K562 (cell line): ENCODE results near the gene INSIG1. TPM values are rescaled to one million over a fixed set of nuclear protein-coding genes. Genes with fewer than 3 reads are reported as not detected.

Source experiments
- BACH1 ChIP-seq: fragments of 200-800 bp; sonication (Bioruptor generic); IDR thresholded peaks from 2 replicates; pipeline ENCODE4 v1.6.1; 2016; ENCODE audit warnings: missing genetic modification characterization, missing compliant biosample characterization
- CBX8 ChIP-seq: fragments of 200-600 bp; sonication (generic); IDR thresholded peaks from 2 replicates; pipeline ENCODE4 v1.6.1; 2012; ENCODE audit warnings: borderline replicate concordance, mixed run types, low read depth, mild to moderate bottlenecking, moderate library complexity, mixed read lengths, low read length, control low read depth, inconsistent platforms; ENCODE audit not compliant: poor library complexity, severe bottlenecking; ENCODE audit errors: extremely low read depth
- GABPA ChIP-seq: fragments of 200-800 bp; sonication (Bioruptor generic); conservative IDR thresholded peaks from 2 replicates; pipeline ENCODE4 v1.6.1; 2016; ENCODE audit warnings: low read depth, missing genetic modification characterization, missing compliant biosample characterization
- HNRNPLL ChIP-seq: fragments of 200-400 bp; formaldehyde crosslinking; IDR thresholded peaks from 2 replicates; pipeline ENCODE4 v1.6.1; 2017; ENCODE audit warnings: low read length, low read depth, mild to moderate bottlenecking; ENCODE audit not compliant: poor library complexity, severe bottlenecking
- MED1 ChIP-seq: sonication (generic); formaldehyde crosslinking; IDR thresholded peaks from 2 replicates; pipeline ENCODE4 v1.8.1; 2023; ENCODE audit warnings: missing genetic modification reagents, borderline replicate concordance
- NFXL1 ChIP-seq: fragments of 450-650 bp; formaldehyde crosslinking; IDR thresholded peaks from 2 replicates; pipeline ENCODE4 v1.4.0; 2021; ENCODE audit warnings: mild to moderate bottlenecking
- NR1H2 ChIP-seq: sonication (generic); formaldehyde crosslinking; IDR thresholded peaks from 2 replicates; pipeline ENCODE4 v1.4.0; 2020; ENCODE audit warnings: mild to moderate bottlenecking, missing genetic modification reagents
- POLR2G ChIP-seq: fragments of 200-400 bp; formaldehyde crosslinking; IDR thresholded peaks from 2 replicates; pipeline ENCODE4 v1.6.1; 2017; ENCODE audit warnings: low read depth, mild to moderate bottlenecking, antibody characterized with exemption, low read length, moderate library complexity
- PURB ChIP-seq: sonication (generic); formaldehyde crosslinking; IDR thresholded peaks from 2 replicates; pipeline ENCODE4 v1.9.0; 2021; ENCODE audit warnings: low read depth, mild to moderate bottlenecking, missing genetic modification reagents
- RHOXF2B ChIP-seq: fragments of 250-450 bp; sonication (Bioruptor Pico); conservative IDR thresholded peaks from 2 replicates; pipeline ENCODE4 v1.5.1; 2021
- SMAD2 ChIP-seq: fragments of 150-350 bp; IDR thresholded peaks from 2 replicates; pipeline ENCODE4 v1.6.1; 2014; ENCODE audit warnings: low read depth, mild to moderate bottlenecking, low read length
- SP2 ChIP-seq: IDR thresholded peaks from 2 replicates; pipeline ENCODE4 v1.6.1; 2011; ENCODE audit warnings: mild to moderate bottlenecking, low read depth, low read length, moderate library complexity; ENCODE audit not compliant: poor library complexity, severe bottlenecking; ENCODE audit errors: extremely low read depth
- SRSF1 ChIP-seq: fragments of 200-400 bp; formaldehyde crosslinking; IDR thresholded peaks from 2 replicates; pipeline ENCODE4 v1.6.1; 2017; ENCODE audit warnings: mild to moderate bottlenecking, low read depth, low read length, moderate library complexity
- STAT5A ChIP-seq: IDR thresholded peaks from 2 replicates; pipeline ENCODE4 v1.6.1; 2012; ENCODE audit warnings: low read length, inconsistent platforms, borderline replicate concordance
- TEAD1 ChIP-seq, 2 experiments: fragments of 450-650 bp in 1 of 2; sonication (generic) in 1 of 2; formaldehyde crosslinking; IDR thresholded peaks; 2 replicates each; pipeline versions ENCODE4 v1.4.0 to v1.8.0; 2020 to 2022; ENCODE audit warnings: mild to moderate bottlenecking in 2 of 2, missing genetic modification reagents in 1 of 2
- TGIF2 ChIP-seq: sonication (generic); formaldehyde crosslinking; IDR thresholded peaks from 2 replicates; pipeline ENCODE4 v1.8.1; 2022; ENCODE audit warnings: mild to moderate bottlenecking, missing genetic modification reagents, moderate library complexity
- ZBTB17 ChIP-seq: fragments of 450-650 bp; formaldehyde crosslinking; IDR thresholded peaks from 2 replicates; pipeline ENCODE4 v1.4.0; 2020; ENCODE audit warnings: mild to moderate bottlenecking
- ZC3H11A ChIP-seq: IDR thresholded peaks from 2 replicates; pipeline ENCODE4 v1.6.1; 2012; ENCODE audit warnings: low read depth, low read length, improper control_type of control experiment
- ZNF12 ChIP-seq: sonication (generic); formaldehyde crosslinking; IDR thresholded peaks from 2 replicates; pipeline ENCODE4 v1.4.0; 2020; ENCODE audit warnings: mild to moderate bottlenecking, missing genetic modification reagents
- ZNF212 ChIP-seq: fragments of 450-650 bp; formaldehyde crosslinking; IDR thresholded peaks from 2 replicates; pipeline ENCODE4 v1.4.0; 2020; ENCODE audit warnings: mild to moderate bottlenecking
- ZNF3 ChIP-seq: fragments of 250-450 bp; sonication (Bioruptor Pico); IDR thresholded peaks from 2 replicates; pipeline ENCODE4 v1.5.0; 2021; ENCODE audit warnings: mild to moderate bottlenecking, moderate library complexity
- ZNF408 ChIP-seq: fragments of 250-450 bp; sonication (Bioruptor Pico); IDR thresholded peaks from 2 replicates; pipeline ENCODE4 v1.4.0; 2020; ENCODE audit warnings: low read depth, mild to moderate bottlenecking, moderate library complexity
- ZNF780A ChIP-seq: fragments of 250-450 bp; sonication (Bioruptor Pico); IDR thresholded peaks from 2 replicates; pipeline ENCODE4 v1.5.0; 2021; ENCODE audit warnings: mild to moderate bottlenecking
- polyA plus RNA-seq, 8 experiments: library from polyadenylated mRNA; depleted of rRNA in 4 of 8; stranded (reverse) in 5 of 8; unstranded in 3 of 8; fragments of >200 nt; fragmentation: Nextera tagmentation in 2 of 8; fragmentation: Illumina TruSeq in 1 of 8; extraction: Ambion mirVana in 2 of 8; extraction: Trizol in 1 of 8; gene quantifications; 2 replicates each; pipeline versions ENCODE4 v1.2.1 to v1.2.3, GENCODE V29; 2011 to 2014; ENCODE audit warnings: inconsistent platforms in 1 of 8, missing spikeins in 1 of 8
- total RNA-seq, 7 experiments: library from RNA; depleted of rRNA in 6 of 7; stranded (reverse); fragments of >200 nt in 6 of 7; fragmentation: Illumina TruSeq in 2 of 7; extraction: Trizol in 2 of 7; gene quantifications; 2 replicates each; pipeline versions ENCODE4 v1.2.1 to v1.2.3, GENCODE V29; 2011 to 2021; ENCODE audit warnings: low replicate concordance in 1 of 7
- TF ChIP-seq, protein P1 (sequence below): sonication (generic); formaldehyde crosslinking; IDR thresholded peaks from 2 replicates; pipeline ENCODE4 v1.8.0; 2022; ENCODE audit warnings: missing genetic modification reagents, mild to moderate bottlenecking, borderline replicate concordance
- TF ChIP-seq, protein P2 (sequence below), 2 experiments: fragments of 450-650 bp; IDR thresholded peaks; 2 replicates each; pipeline ENCODE4 v1.6.1; 2016

INSIG1 gene
- total and polyA plus RNA-seq, 9 of the 15 experiments (the other 6 are each of a cell fraction or from before 2014, with no cell fraction given), result 57.1 to 787 (median 238) TPM

GRCh38 chr7:155291045-155291530 lies 6.6 kb upstream of the INSIG1 start (continued):
- no peak for TF ChIP-seq SMAD2
- no peak for TF ChIP-seq RHOXF2B (CRISPR knock-in tag)
- no peak for TF ChIP-seq ZNF780A (CRISPR knock-in tag)
- TF ChIP-seq, protein P1, sequence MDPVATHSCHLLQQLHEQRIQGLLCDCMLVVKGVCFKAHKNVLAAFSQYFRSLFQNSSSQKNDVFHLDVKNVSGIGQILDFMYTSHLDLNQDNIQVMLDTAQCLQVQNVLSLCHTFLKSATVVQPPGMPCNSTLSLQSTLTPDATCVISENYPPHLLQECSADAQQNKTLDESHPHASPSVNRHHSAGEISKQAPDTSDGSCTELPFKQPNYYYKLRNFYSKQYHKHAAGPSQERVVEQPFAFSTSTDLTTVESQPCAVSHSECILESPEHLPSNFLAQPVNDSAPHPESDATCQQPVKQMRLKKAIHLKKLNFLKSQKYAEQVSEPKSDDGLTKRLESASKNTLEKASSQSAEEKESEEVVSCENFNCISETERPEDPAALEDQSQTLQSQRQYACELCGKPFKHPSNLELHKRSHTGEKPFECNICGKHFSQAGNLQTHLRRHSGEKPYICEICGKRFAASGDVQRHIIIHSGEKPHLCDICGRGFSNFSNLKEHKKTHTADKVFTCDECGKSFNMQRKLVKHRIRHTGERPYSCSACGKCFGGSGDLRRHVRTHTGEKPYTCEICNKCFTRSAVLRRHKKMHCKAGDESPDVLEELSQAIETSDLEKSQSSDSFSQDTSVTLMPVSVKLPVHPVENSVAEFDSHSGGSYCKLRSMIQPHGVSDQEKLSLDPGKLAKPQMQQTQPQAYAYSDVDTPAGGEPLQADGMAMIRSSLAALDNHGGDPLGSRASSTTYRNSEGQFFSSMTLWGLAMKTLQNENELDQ (CRISPR knock-in tag), result no peak
- 0 out of 2 replicates have a peak, but pooled peaks have one; percentile 21 for TF ChIP-seq POLR2G
- TF ChIP-seq ZNF12 (CRISPR knock-in tag), result no peak
- no peak for TF ChIP-seq HNRNPLL
- TF ChIP-seq, protein P2, sequence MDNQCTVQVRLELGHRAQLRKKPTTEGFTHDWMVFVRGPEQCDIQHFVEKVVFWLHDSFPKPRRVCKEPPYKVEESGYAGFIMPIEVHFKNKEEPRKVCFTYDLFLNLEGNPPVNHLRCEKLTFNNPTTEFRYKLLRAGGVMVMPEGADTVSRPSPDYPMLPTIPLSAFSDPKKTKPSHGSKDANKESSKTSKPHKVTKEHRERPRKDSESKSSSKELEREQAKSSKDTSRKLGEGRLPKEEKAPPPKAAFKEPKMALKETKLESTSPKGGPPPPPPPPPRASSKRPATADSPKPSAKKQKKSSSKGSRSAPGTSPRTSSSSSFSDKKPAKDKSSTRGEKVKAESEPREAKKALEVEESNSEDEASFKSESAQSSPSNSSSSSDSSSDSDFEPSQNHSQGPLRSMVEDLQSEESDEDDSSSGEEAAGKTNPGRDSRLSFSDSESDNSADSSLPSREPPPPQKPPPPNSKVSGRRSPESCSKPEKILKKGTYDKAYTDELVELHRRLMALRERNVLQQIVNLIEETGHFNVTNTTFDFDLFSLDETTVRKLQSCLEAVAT (IDR thresholded peaks at IDR 0.05), result peak in 1 of 2 experiments; percentile 32; a peak in 1 of 4 replicates
- TF ChIP-seq GABPA (tag), result no peak
- no peak for TF ChIP-seq ZNF408 (CRISPR knock-in tag)
- no peak for TF ChIP-seq NFXL1 (CRISPR knock-in tag)
- 0 out of 4 replicates have a peak, but pooled peaks of 1 of the 2 experiments have one; percentile 57 for TF ChIP-seq TEAD1 (CRISPR knock-in tag; IDR thresholded peaks at IDR 0.05)
- TF ChIP-seq ZC3H11A, result no peak
- TF ChIP-seq ZNF212 (CRISPR knock-in tag), result no peak
- TF ChIP-seq CBX8, result no peak
- no peak for TF ChIP-seq ZNF3
- no peak for TF ChIP-seq SRSF1
- TF ChIP-seq STAT5A, result peak; percentile 8; the same call in 1 of the 2 replicates
- TF ChIP-seq TGIF2, result no peak
- 0 out of 2 replicates have a peak, but pooled peaks have one; percentile 20 for TF ChIP-seq NR1H2 (CRISPR knock-in tag)
- no peak for TF ChIP-seq MED1 (CRISPR knock-in tag)
- no peak for TF ChIP-seq ZBTB17 (CRISPR knock-in tag)
- no peak for TF ChIP-seq BACH1 (tag)
- no peak for TF ChIP-seq PURB (CRISPR knock-in tag)
- TF ChIP-seq SP2, result no peak
